ENCODE measurements around the gene FAM13A.

FAM13A gene

GRCh38 chr4:88681209-88681608 is 375.8 kb downstream of the FAM13A start:
- Histone ChIP-seq H3K9me3 (ENCODE audit: control insufficient read depth in 1 of 2, low read length in 2 of 2) (no peaks in the 10 kb centered on the region), H3K27me3 (ENCODE audit: low read depth, low read length) (no peaks in the 10 kb centered on the region), H3K27ac (ENCODE audit: low read length) (no peak overlapping the region), H3K4me1 (ENCODE audit: control insufficient read depth in 1 of 2, insufficient read depth in 2 of 2, low read length in 2 of 2) (no peaks in the 10 kb centered on the region), H3K36me3 (ENCODE audit: control insufficient read depth in 1 of 2, insufficient read depth in 2 of 2, low read length in 2 of 2) (peaks cover 30 to 61% of the 10 kb centered on the region in 2 donors), H3K4me3 (ENCODE audit: low read depth in 1 of 2, low read length in 2 of 2) (no peak overlapping the region)
